ENCODE measurements around the gene LAMTOR4. TPM values are rescaled to one million over a fixed set of nuclear protein-coding genes. Genes with fewer than 3 reads are reported as not detected.

LAMTOR4 gene
- total RNA-seq: 154 TPM

GRCh38 chr7:100148559-100149328, at the start of gene LAMTOR4:
Gene LAMTOR4, plus strand, starts transcription at chr7:100148918. Its CDS starts 55 bp downstream, at chr7:100148973.
- peak; percentile 99 for DNase-seq (ENCODE audit: low spot score)

DNA sequence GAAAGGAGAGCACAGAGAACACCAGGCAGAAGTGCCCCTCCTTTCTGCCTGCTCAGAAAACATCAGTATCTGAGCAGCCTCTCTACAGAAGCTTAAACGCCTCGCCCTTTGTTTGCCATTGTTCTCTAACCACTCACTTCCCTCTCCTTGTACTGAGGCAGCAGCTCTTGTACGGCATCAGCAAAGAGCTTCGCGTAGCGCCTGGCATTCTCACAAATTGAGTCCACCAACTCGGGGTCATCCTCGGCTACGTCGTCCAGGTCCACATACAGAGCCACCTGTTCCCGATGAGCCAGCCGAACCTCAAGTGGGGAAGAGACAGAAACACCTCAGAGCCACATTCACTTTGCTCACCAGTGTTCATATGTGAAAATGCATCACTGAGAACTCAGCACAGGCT, 49.3 kb upstream of the LAMTOR4 start:
- DNase-seq (ENCODE audit: low spot score): no peak

- peak; percentile 91 for DNase-seq (ENCODE audit: low spot score)
Measured at GRCh38 chr7:100100420-100101015, 48.2 kb upstream of the LAMTOR4 start.

- DNase-seq (ENCODE audit: low spot score): peak; percentile 99
Measured at GRCh38 chr7:100101016-100101862, 47.5 kb upstream of the LAMTOR4 start, which contains the start of the genes AP4M1 and MCM7. Gene AP4M1, plus strand, starts transcription at chr7:100101643. Its CDS starts 72 bp downstream, at chr7:100101715. Gene MCM7, minus strand, starts transcription at chr7:100101397. Its CDS starts 103 bp downstream, at chr7:100101294.

- no peak for DNase-seq (ENCODE audit: low spot score)
Measured at GRCh38 chr7:100102950-100103840, 45.5 kb upstream of the LAMTOR4 start.

- DNase-seq (ENCODE audit: low spot score): no peak
Measured at GRCh38 chr7:100105534-100105933, 43.2 kb upstream of the LAMTOR4 start.

DNA sequence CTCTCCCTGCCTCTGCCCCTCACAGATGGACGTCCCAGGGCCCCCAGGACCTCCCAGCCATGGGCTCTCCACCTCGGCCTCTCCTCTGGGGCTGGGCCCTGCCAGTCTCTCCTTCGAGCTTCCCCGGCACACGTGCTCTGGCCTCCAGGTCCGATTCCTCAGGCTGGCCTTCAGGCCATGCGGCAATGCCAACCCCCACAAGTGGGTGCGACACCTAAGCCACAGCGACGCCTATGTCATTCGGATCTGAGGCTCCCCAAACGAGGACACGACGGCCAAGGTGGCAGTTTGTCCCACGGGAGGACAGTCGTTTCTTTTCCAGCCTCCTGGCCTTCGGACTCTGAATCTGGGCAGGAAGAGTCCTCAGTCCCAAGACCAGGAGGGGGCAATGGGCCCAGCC, 42.1 kb upstream of the LAMTOR4 start:
- DNase-seq (ENCODE audit: low spot score): no peak

DNA sequence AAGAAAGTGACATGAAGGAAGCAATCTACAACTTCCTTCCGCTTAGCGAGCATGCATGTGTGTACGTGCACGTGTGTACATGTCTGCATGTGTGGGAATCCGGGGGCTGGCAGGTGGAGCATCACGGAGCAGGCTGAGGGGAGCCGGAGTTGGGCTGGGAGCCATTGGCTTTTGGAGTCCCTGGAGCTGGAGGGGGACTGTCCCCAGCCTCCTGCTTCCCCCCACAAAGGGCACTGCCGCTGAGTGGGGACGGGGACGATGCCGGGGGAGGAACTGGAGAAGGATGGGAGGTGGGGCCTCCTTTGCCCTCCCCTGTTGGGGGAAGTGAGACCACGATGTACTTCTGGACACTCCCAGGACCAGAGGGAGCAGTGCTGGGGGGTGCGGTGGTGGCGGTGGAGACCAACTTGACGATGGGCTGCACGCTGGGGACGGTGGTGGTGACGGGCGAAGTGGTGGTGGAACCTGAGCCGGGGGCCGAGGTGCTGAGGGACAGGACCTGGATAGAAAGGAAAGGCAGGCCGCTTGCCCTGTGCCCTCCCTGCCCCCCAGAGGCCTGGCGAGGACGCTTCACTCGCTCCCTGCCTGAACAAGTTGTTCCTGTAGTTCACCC, 41.5 kb upstream of the LAMTOR4 start:
- DNase-seq (ENCODE audit: low spot score): no peak

DNA sequence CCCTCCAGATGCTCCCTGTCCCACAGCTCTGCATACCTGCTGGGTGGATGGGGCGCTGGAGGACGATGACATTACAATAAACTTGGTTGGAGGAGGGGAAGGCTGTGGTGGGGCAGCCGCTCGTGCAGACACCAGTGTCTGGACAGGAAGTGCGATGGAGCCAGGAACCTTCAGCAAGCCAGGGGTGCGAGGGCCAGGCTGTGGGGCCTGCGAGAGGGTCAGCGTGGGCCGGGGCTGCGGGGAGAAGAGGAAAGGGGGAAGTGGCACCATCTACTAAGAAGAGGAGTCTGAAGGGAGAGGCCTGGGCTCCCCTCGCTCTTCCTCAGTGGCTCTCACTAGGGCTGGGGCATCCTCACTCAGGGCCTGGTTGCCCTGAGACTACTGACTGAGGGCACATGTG, 40.8 kb upstream of the LAMTOR4 start:
- DNase-seq (ENCODE audit: low spot score): no peak

DNA sequence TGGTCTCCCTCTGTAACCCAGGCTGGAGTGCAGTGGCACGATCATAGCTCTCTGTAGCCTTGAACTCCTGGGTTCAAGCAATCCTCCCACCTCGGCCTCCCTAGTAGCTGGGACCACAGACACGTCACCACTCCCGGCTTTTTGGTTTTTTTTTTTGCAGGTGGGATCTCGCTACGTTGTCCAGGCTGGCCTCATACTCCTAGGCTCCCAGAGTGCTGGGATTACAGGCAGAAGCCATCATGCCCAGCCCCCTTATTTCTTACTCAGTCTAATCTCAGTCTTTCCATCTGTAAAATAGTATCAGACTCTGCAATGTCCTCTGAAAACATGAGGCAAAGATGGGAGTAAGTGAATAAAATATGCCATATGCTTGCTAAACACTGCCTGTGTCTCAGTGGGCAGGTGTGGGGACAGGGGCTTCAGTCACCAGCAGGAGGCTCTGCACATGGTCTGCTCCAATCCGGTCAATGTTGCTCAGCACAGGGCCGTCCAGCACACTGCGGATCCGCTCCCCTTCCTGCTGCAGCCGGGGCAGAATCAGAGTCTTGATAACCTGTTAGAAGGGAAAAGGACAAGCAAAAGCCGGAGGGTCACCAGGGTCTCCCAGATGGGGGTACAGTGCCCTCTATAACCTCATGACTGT, 39.1 kb upstream of the LAMTOR4 start:
- DNase-seq (ENCODE audit: low spot score): no peak

- DNase-seq (ENCODE audit: low spot score): no peak
Measured at GRCh38 chr7:100111156-100111555, 37.6 kb upstream of the LAMTOR4 start.

DNA sequence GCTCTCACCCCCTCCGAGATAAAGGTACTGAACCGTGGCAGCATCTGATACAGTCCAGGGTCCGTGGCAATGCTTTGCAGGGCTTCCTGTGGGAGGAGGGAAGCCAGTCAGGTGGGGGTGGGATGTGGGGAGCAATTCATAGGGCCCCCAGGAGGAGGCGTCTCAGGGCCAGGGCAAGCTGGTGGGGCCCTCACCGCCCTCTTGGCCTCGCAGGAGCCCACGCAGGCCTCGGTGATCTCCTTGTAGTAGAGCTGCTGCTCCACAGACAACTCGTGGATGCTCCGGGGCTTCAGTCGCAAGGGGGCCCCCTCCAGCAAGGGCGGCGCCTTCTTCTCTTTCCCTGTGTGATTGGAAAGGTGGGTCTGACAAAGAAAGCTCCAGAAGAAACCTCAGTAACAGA, 36.8 kb upstream of the LAMTOR4 start:
- DNase-seq (ENCODE audit: low spot score): no peak

- no peak for DNase-seq (ENCODE audit: low spot score)
Measured at GRCh38 chr7:100115026-100115425, 33.7 kb upstream of the LAMTOR4 start.

DNA sequence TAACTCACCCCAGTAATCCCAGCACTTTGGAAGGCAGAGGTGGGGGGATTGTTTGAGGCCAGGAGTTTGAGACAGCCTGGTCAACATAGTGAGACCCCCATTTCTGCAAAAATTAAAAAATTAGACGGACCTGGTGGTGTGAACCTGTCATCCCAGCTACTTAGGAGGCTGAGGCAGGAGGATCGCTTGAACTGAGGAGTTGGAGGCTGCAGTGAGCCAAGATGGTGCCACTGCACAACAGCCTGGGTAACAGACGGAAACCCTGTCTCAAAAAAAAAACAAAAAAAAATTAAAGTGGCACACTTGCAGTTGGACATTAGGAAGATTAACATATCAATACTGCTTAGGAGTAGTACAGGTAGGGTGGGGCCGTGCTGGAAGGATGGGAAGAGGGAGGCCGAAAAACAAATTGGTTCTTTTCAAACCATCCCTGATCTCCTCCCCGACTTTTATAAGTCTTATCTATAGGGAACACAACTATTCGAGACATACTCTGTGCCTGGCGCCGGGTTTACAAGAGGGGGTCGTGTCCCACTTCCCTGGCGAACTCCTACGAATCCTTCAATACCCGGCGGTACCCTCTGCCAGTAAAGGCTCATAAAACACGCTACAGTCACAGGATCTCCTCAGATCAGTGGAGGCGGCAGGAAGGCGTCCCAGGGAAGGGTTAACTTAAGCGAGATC, 30.2 kb upstream of the LAMTOR4 start:
- no peak for DNase-seq (ENCODE audit: low spot score)

- peak; percentile 96 for DNase-seq (ENCODE audit: low spot score)
Measured at GRCh38 chr7:100119072-100119969, 29.4 kb upstream of the LAMTOR4 start, which contains the start of the genes CNPY4 and TAF6. Gene CNPY4, plus strand, starts transcription at chr7:100119634. Its CDS starts 111 bp downstream, at chr7:100119745. Gene TAF6, minus strand, starts transcription at chr7:100119358. Its CDS starts 5,149 bp downstream, at chr7:100114209.

DNA sequence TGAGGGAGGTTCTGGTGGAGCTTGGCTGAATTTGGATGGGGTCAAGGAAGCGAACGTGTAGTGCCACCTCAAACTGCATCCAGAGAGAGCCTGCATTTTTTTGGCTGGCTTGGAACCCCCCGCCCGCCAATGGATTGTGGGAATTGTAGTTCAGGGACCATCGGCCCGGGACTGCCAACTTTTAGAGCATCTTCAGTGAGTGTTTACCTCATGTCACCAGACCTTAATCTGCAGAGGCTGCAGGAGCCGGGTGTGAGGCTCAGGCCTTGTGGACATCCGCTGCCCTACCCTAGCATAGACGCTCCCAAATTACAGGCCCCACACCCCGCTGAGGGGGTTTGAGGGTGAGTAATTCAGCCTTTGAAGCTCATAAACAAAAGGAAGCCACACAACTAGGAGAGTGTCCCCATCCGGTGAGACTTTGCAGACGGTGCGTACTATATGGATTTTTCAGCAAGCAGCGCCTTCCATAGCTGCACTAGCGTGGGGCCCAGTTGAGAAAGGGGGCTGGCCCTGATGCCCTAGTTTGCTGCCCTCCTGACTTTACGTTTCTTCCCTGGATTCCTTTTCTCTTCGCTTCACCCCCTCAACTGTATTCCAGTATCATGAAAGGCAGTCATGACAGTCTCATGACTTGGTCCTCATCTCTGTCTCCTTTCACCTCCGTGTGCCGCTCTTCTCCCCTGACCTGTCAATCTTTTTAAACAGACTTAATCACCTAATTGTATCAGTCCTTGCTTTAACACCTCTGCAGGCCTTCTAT, 28.6 kb upstream of the LAMTOR4 start:
- DNase-seq (ENCODE audit: low spot score): peak; percentile 66

DNA sequence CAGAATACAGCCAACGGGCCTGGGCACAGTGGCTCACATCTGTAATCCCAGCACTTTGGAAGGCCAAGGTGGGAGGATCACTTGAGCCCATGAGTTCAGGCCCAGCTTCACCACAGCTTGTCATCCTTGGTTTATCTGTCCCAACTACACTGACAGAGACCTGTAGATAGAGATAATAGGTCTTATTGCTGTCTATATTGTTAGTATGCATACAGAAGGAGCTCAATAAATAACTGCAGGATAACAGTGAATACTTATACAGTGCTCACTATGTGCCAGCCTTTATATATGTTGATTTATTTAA, 28.0 kb upstream of the LAMTOR4 start:
- no peak for DNase-seq (ENCODE audit: low spot score)

DNA sequence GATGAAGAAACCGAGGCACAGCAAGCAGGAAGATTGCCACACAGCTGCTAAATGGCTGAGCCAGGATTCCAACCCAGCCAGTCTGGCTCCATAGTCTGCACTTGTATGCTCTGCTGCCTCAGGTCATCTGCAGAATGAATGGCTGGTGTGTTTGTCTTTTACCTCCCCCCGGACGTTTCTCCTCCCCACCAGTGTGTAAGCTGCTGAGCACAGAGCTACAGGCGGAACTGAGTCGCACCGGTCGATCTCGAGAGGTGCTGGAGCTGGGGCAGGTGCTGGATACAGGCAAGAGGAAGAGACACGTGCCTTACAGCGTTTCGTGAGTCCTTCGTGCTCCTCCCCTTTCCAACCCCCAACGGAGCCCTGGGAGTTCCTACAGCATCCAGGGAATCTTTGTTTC, 26.7 kb upstream of the LAMTOR4 start:
- DNase-seq (ENCODE audit: low spot score): peak; percentile 84

Measured in mucosa of gallbladder (tissue), 1 donor.